Left ventricle myocardium inferior (tissue), 1 donor: ENCODE results near the gene ANKRD39. TPM values are rescaled to one million over a fixed set of nuclear protein-coding genes. Genes with fewer than 3 reads are reported as not detected.

Source experiments
- DNase-seq: peaks from one replicate; pipeline ENCODE4 v3.0.0-alpha.2; 2020
- H3K27ac ChIP-seq: fragments of 200-600 bp; replicated peaks from 2 replicates; pipeline ENCODE4 v1.8.0; 2021
- H3K27me3 ChIP-seq: fragments of 200-600 bp; 2 replicates; pipeline ENCODE4 v1.8.0; 2021; ENCODE audit warnings: low read depth
- H3K36me3 ChIP-seq: fragments of 200-600 bp; 2 replicates; pipeline ENCODE4 v1.8.0; 2021
- H3K4me1 ChIP-seq: fragments of 200-600 bp; 2 replicates; pipeline ENCODE4 v1.8.0; 2021
- H3K4me3 ChIP-seq: fragments of 200-600 bp; 2 replicates; pipeline ENCODE4 v1.8.0; 2021; ENCODE audit warnings: mild to moderate bottlenecking, moderate library complexity
- H3K9me3 ChIP-seq: fragments of 200-600 bp; replicated peaks from 2 replicates; pipeline ENCODE4 v1.8.0; 2021
- CTCF ChIP-seq: fragments of 200-600 bp; IDR thresholded peaks from 2 replicates; pipeline ENCODE4 v1.8.0; 2021; ENCODE audit warnings: antibody characterized with exemption, mild to moderate bottlenecking, borderline replicate concordance
- intact Hi-C: fragments of 100-400 bp; cut with micrococcal nuclease; formaldehyde crosslinking; loops from one replicate; pipeline ENCODE4 v1.11.0; 2022
- total RNA-seq: library from RNA; stranded (reverse); fragmentation: NEBNext Ultra II Directional; extraction: Animal tissue kit (Norgen Biotek cat#: 25700); gene quantifications from one replicate; pipeline ENCODE4 v1.2.1, GENCODE V29; 2021
- donor health status: DM: no; HTN: yes; CAD: no; lungs with severe emphysema.

The ANKRD39 gene
- total RNA-seq, 1 donor from 2014 or later = 14.3 TPM

GRCh38 chr2:96899413-96899741 lies 41.6 kb upstream of the ANKRD39 start:
- H3K27ac ChIP-seq = no peak overlapping the region
- no peaks in the 10 kb centered on the region for H3K9me3 ChIP-seq
- intact Hi-C loops = no loop called here
- H3K4me1 ChIP-seq = peaks cover 16% of the 10 kb centered on the region
- no peak overlapping the region for H3K4me3 ChIP-seq
- DNase-seq = no peak
- H3K27me3 ChIP-seq = no peaks in the 10 kb centered on the region
- no peak for TF ChIP-seq CTCF
- no peaks in the 10 kb centered on the region for H3K36me3 ChIP-seq

GRCh38 chr2:96898641-96899412 lies 41.0 kb upstream of the ANKRD39 start:
- intact Hi-C loops = no loop called here
- DNase-seq = no peak

GRCh38 chr2:96898135-96898505 lies 40.3 kb upstream of the ANKRD39 start:
- TF ChIP-seq CTCF = no peak
- no peak overlapping the region for H3K4me3 ChIP-seq
- H3K9me3 ChIP-seq = no peaks in the 10 kb centered on the region
- H3K27ac ChIP-seq = no peak overlapping the region
- no peak for DNase-seq
- H3K27me3 ChIP-seq = no peaks in the 10 kb centered on the region
- intact Hi-C loops = no loop called here
- peaks cover 16% of the 10 kb centered on the region for H3K4me1 ChIP-seq
- H3K36me3 ChIP-seq = no peaks in the 10 kb centered on the region

More at GRCh38 chr2:96898641-96899412, 41.0 kb upstream of the ANKRD39 start:
- TF ChIP-seq CTCF = no peak
- H3K27me3 ChIP-seq = no peaks in the 10 kb centered on the region
- no peaks in the 10 kb centered on the region for H3K9me3 ChIP-seq
- no peaks in the 10 kb centered on the region for H3K36me3 ChIP-seq
- peaks cover 16% of the 10 kb centered on the region for H3K4me1 ChIP-seq
- no peak overlapping the region for H3K27ac ChIP-seq
- no peak overlapping the region for H3K4me3 ChIP-seq

GRCh38 chr2:96897491-96898134 lies 39.8 kb upstream of the ANKRD39 start:
- Histone ChIP-seq H3K27me3 (no peaks in the 10 kb centered on the region), H3K27ac (no peak overlapping the region), H3K36me3 (no peaks in the 10 kb centered on the region), H3K4me1 (peaks cover 16% of the 10 kb centered on the region), H3K4me3 (no peak overlapping the region), H3K9me3 (no peaks in the 10 kb centered on the region)
- DNase-seq = no peak
- TF ChIP-seq CTCF = no peak
- intact Hi-C loops = no loop called here

- no peak overlapping the region for H3K4me3 ChIP-seq
- H3K27ac ChIP-seq = no peak overlapping the region
- H3K36me3 ChIP-seq = no peaks in the 10 kb centered on the region
- no peak for DNase-seq
- H3K4me1 ChIP-seq = peaks cover 28% of the 10 kb centered on the region
- no peaks in the 10 kb centered on the region for H3K27me3 ChIP-seq
- no peak for TF ChIP-seq CTCF
- H3K9me3 ChIP-seq = no peaks in the 10 kb centered on the region
- intact Hi-C loops = no loop called here
Measured at GRCh38 chr2:96895746-96896651, 38.2 kb upstream of the ANKRD39 start.
